Naive thymus-derived CD4-positive, alpha-beta T cell (primary cell): ENCODE results near the gene TIAM1. TPM values are rescaled to one million over a fixed set of nuclear protein-coding genes. Genes with fewer than 3 reads are reported as not detected.

ENCODE experiments used
- ATAC-seq: fragments of 150-1000 bp; cut with Tn5 transposase; 2 replicates; pipeline ENCODE4 v1.10.0; 2021; ENCODE audit warnings: mild to moderate bottlenecking, moderate library complexity
- CTCF ChIA-PET: fragments of 350-600 bp; sonication (Branson Sonifier 250); formaldehyde crosslinking; loops from one replicate; lab custom pipeline; 2021; ENCODE audit warnings: antibody characterized with exemption; lab: Charles Lee
- POLR2A ChIA-PET: fragments of 350-600 bp; sonication (Branson Sonifier 250); formaldehyde crosslinking; loops from one replicate; lab custom pipeline; 2021; ENCODE audit warnings: antibody characterized with exemption, inconsistent platforms; lab: Charles Lee
- DNase-seq, 9 donors: peaks; one replicate each; pipeline versions ENCODE4 v3.0.0 to v3.0.0-alpha.2; 2020 to 2022; ENCODE audit warnings: mixed read lengths in 1 of 9
- H3K27ac ChIP-seq: one replicate; pipeline ENCODE4 v1.7.0; 2013; ENCODE audit warnings: mild to moderate bottlenecking, low read depth, low read length, moderate library complexity
- H3K27me3 ChIP-seq, 2 donors: one replicate each; pipeline ENCODE4 v1.7.0; 2013; ENCODE audit warnings: low read length in 2 of 2, mild to moderate bottlenecking in 2 of 2, moderate library complexity in 2 of 2; ENCODE audit not compliant: control insufficient read depth in 2 of 2, insufficient read depth in 2 of 2
- H3K36me3 ChIP-seq, 3 experiments: 1 replicate in 2 of 3; 2 replicates in 1 of 3; pipeline ENCODE4 v1.7.0; 2013; ENCODE audit warnings: low read length in 3 of 3, mild to moderate bottlenecking in 3 of 3, moderate library complexity in 1 of 3; ENCODE audit not compliant: insufficient read depth in 3 of 3, control insufficient read depth in 2 of 3
- H3K4me1 ChIP-seq, 2 donors: one replicate each; pipeline ENCODE4 v1.7.0; 2013; ENCODE audit warnings: low read length in 2 of 2, mild to moderate bottlenecking in 2 of 2, moderate library complexity in 1 of 2; ENCODE audit not compliant: control insufficient read depth in 2 of 2, insufficient read depth in 2 of 2
- H3K4me3 ChIP-seq: 2 replicates; pipeline ENCODE4 v1.7.0; 2013; ENCODE audit warnings: mild to moderate bottlenecking, low read length
- H3K9me3 ChIP-seq, 3 experiments: 1 replicate in 2 of 3; 2 replicates in 1 of 3; pipeline ENCODE4 v1.7.0; 2013; ENCODE audit warnings: low read length in 3 of 3; ENCODE audit not compliant: control insufficient read depth in 2 of 3
- H3K27ac Mint-ChIP-seq, 9 donors: one replicate each; pipeline ENCODE4 v1.8.0; 2020 to 2022; ENCODE audit warnings: mixed read lengths in 9 of 9, mild to moderate bottlenecking in 8 of 9, moderate library complexity in 5 of 9, inconsistent platforms in 2 of 9
- H3K27me3 Mint-ChIP-seq, 5 donors: one replicate each; pipeline ENCODE4 v1.8.0; 2021 to 2022; ENCODE audit warnings: mixed read lengths in 5 of 5, mild to moderate bottlenecking in 1 of 5
- H3K36me3 Mint-ChIP-seq, 5 donors: one replicate each; pipeline ENCODE4 v1.8.0; 2020 to 2022; ENCODE audit warnings: mixed read lengths in 5 of 5, mild to moderate bottlenecking in 3 of 5, inconsistent platforms in 1 of 5
- H3K4me1 Mint-ChIP-seq, 7 donors: one replicate each; pipeline ENCODE4 v1.8.0; 2020 to 2022; ENCODE audit warnings: mixed read lengths in 7 of 7, mild to moderate bottlenecking in 3 of 7, inconsistent platforms in 1 of 7
- H3K4me3 Mint-ChIP-seq, 10 donors: one replicate each; pipeline ENCODE4 v1.8.0; 2020 to 2022; ENCODE audit warnings: mild to moderate bottlenecking in 10 of 10, mixed read lengths in 10 of 10, moderate library complexity in 6 of 10, inconsistent platforms in 2 of 10
- H3K9me3 Mint-ChIP-seq, 11 donors: one replicate each; pipeline ENCODE4 v1.8.0; 2020 to 2022; ENCODE audit warnings: mixed read lengths in 11 of 11, mild to moderate bottlenecking in 4 of 11, inconsistent platforms in 1 of 11, moderate library complexity in 1 of 11
- intact Hi-C, 2 donors: fragments of 100-400 bp; cut with micrococcal nuclease; formaldehyde crosslinking; loops; one replicate each; pipeline ENCODE4 v1.15.1; 2023
- polyA plus RNA-seq, 2 donors: library from polyadenylated mRNA; unstranded; fragments of 300-500 nt; fragmentation: Illumina TruSeq; gene quantifications; one replicate each; pipeline ENCODE4 v1.2.3, GENCODE V29; 2021
- total RNA-seq, 6 experiments: library from RNA in 5 of 6; stranded (reverse) in 5 of 6; gene quantifications; 1 replicate in 5 of 6; 2 replicates in 1 of 6; pipeline ENCODE4 v1.2.3 and lab custom pipeline; 2021 to 2026

Gene TIAM1
- total and polyA plus RNA-seq, 7 experiments from 2014 or later = 24.8 to 103 (median 73.9) TPM

- POLR2A ChIA-PET = interaction anchor here (1.4 kb wide), 1 partner anchor 75 kb away, joined by 3 read pairs; no protein-coding TSS in a partner anchor
- peaks cover 0 to 15% (median 8%) of the 10 kb centered on the region in 7 donors for H3K4me1 Mint-ChIP-seq
- no peaks in the 10 kb centered on the region for H3K4me1 ChIP-seq
These were observed 233.0 kb downstream of the TIAM1 start for GRCh38 chr21:31111093-31111492.

GRCh38 chr21:31110430-31110829 lies 233.6 kb downstream of the TIAM1 start:
- Mint-ChIP-seq H3K4me3 (no peak overlapping the region), H3K36me3 (peaks cover 2 to 17% (median 11%) of the 10 kb centered on the region in 5 donors), H3K4me1 (peaks cover 1 to 12% (median 6%) of the 10 kb centered on the region in 7 donors), H3K27me3 (no peaks in the 10 kb centered on the region), H3K27ac (no peak overlapping the region), H3K9me3 (peaks cover 0 to 3% (median 0%) of the 10 kb centered on the region in 11 donors)
- intact Hi-C loops = no loop called here
- DNase-seq = no peak
- Histone ChIP-seq H3K27ac (no peak overlapping the region), H3K27me3 (no peaks in the 10 kb centered on the region), H3K9me3 (no peaks in the 10 kb centered on the region), H3K4me3 (no peak overlapping the region), H3K4me1 (no peaks in the 10 kb centered on the region), H3K36me3 (no peaks in the 10 kb centered on the region)
- ChIA-PET CTCF (interaction anchor here (1.2 to 4.4 kb wide), 2 partner anchors 31 to 71 kb away, joined by 3 to 21 read pairs; no protein-coding TSS in a partner anchor), POLR2A (interaction anchor here (1.4 kb wide), 1 partner anchor 75 kb away, joined by 3 read pairs; no protein-coding TSS in a partner anchor)
- no peak for ATAC-seq

More at GRCh38 chr21:31111093-31111492, 233.0 kb downstream of the TIAM1 start:
- H3K4me3 Mint-ChIP-seq = no peak overlapping the region
- CTCF ChIA-PET = interaction anchor here (1.0 to 4.4 kb wide), 4 partner anchors 11 to 469 kb away, joined by 3 to 21 read pairs (median 4); no protein-coding TSS in a partner anchor
- Histone ChIP-seq H3K27me3 (no peaks in the 10 kb centered on the region), H3K36me3 (no peaks in the 10 kb centered on the region), H3K9me3 (no peaks in the 10 kb centered on the region), H3K27ac (no peak overlapping the region), H3K4me3 (no peak overlapping the region)
- no peaks in the 10 kb centered on the region for H3K27me3 Mint-ChIP-seq
- peaks cover 0 to 11% (median 4%) of the 10 kb centered on the region in 5 donors for H3K36me3 Mint-ChIP-seq
- ATAC-seq = no peak
- peaks cover 0 to 3% (median 0%) of the 10 kb centered on the region in 11 donors for H3K9me3 Mint-ChIP-seq
- DNase-seq = no peak
- intact Hi-C loops = no loop called here
- H3K27ac Mint-ChIP-seq = no peak overlapping the region

GRCh38 chr21:31107871-31108270 lies 236.2 kb downstream of the TIAM1 start:
- H3K9me3 Mint-ChIP-seq = peaks cover 0 to 10% (median 0%) of the 10 kb centered on the region in 11 donors
- no peak overlapping the region for H3K4me3 Mint-ChIP-seq
- H3K4me1 Mint-ChIP-seq = peaks cover 17 to 35% (median 25%) of the 10 kb centered on the region in 7 donors
- no peak overlapping the region for H3K27ac ChIP-seq
- H3K4me1 ChIP-seq = peaks cover 5 to 12% of the 10 kb centered on the region in 2 donors
- no peaks in the 10 kb centered on the region for H3K9me3 ChIP-seq
- H3K4me3 ChIP-seq = no peak overlapping the region
- ATAC-seq = peak; percentile 66
- H3K27ac Mint-ChIP-seq = peak overlapping the region in 5 of 9 donors; percentile 0 to 73 (median 22)
- POLR2A ChIA-PET = interaction anchor here (0.5 kb wide), 1 partner anchor 488 kb away, joined by 4 read pairs; no protein-coding TSS in a partner anchor
- DNase-seq = no peak
- CTCF ChIA-PET = interaction anchor here (1.0 to 4.4 kb wide), 4 partner anchors 8 to 469 kb away, joined by 3 to 21 read pairs (median 4); no protein-coding TSS in a partner anchor
- no peaks in the 10 kb centered on the region for H3K36me3 ChIP-seq
- H3K27me3 Mint-ChIP-seq = no peaks in the 10 kb centered on the region
- intact Hi-C loops = loop anchor here in 1 of 2 donors (2.0 kb wide), 1 partner anchor 73 kb away; no protein-coding TSS in a partner anchor
- H3K36me3 Mint-ChIP-seq = peaks cover 14 to 28% (median 25%) of the 10 kb centered on the region in 5 donors
- H3K27me3 ChIP-seq = no peaks in the 10 kb centered on the region

GRCh38 chr21:31107176-31107785 lies 236.8 kb downstream of the TIAM1 start:
- Mint-ChIP-seq H3K27me3 (no peaks in the 10 kb centered on the region), H3K4me1 (peaks cover 20 to 40% (median 31%) of the 10 kb centered on the region in 7 donors), H3K4me3 (no peak overlapping the region), H3K36me3 (peaks cover 14 to 28% (median 25%) of the 10 kb centered on the region in 5 donors), H3K27ac (peak overlapping the region in 3 of 9 donors; percentile 0 to 18 (median 4)), H3K9me3 (peaks cover 0 to 10% (median 0%) of the 10 kb centered on the region in 11 donors)
- DNase-seq (no peak), ATAC-seq (no peak)
- H3K27me3 ChIP-seq = no peaks in the 10 kb centered on the region
- H3K4me1 ChIP-seq = peaks cover 5 to 17% of the 10 kb centered on the region in 2 donors
- no peak overlapping the region for H3K27ac ChIP-seq
- no peaks in the 10 kb centered on the region for H3K36me3 ChIP-seq
- intact Hi-C loops = no loop called here
- POLR2A ChIA-PET = interaction anchor here (0.5 kb wide), 1 partner anchor 488 kb away, joined by 4 read pairs; no protein-coding TSS in a partner anchor
- CTCF ChIA-PET = interaction anchor here (1.0 to 1.1 kb wide), 2 partner anchors 8 to 36 kb away, joined by 4 read pairs; no protein-coding TSS in a partner anchor
- no peaks in the 10 kb centered on the region for H3K9me3 ChIP-seq
- no peak overlapping the region for H3K4me3 ChIP-seq

- Histone ChIP-seq H3K36me3 (no peaks in the 10 kb centered on the region), H3K27me3 (no peaks in the 10 kb centered on the region), H3K4me1 (peaks cover 5 to 20% of the 10 kb centered on the region in 2 donors), H3K27ac (no peak overlapping the region), H3K9me3 (no peaks in the 10 kb centered on the region), H3K4me3 (no peak overlapping the region)
- peak overlapping the region in 8 of 9 donors; percentile 8 to 62 (median 46) for H3K27ac Mint-ChIP-seq
- peaks cover 16 to 48% (median 40%) of the 10 kb centered on the region in 7 donors for H3K4me1 Mint-ChIP-seq
- CTCF ChIA-PET = interaction anchor here (2.4 to 2.5 kb wide), 2 partner anchors 29 to 77 kb away, joined by 7 to 8 read pairs; no protein-coding TSS in a partner anchor
- peaks cover 14 to 28% (median 25%) of the 10 kb centered on the region in 5 donors for H3K36me3 Mint-ChIP-seq
- peaks cover 0 to 10% (median 0%) of the 10 kb centered on the region in 11 donors for H3K9me3 Mint-ChIP-seq
- POLR2A ChIA-PET = interaction anchor here (0.6 to 3.3 kb wide), 5 partner anchors 44 to 1624 kb away, joined by 3 to 19 read pairs (median 3); no protein-coding TSS in a partner anchor
- ATAC-seq (no peak), DNase-seq (no peak)
- no peaks in the 10 kb centered on the region for H3K27me3 Mint-ChIP-seq
- intact Hi-C loops = loop anchor here in 1 of 2 donors (1.0 kb wide), 1 partner anchor 77 kb away; no protein-coding TSS in a partner anchor
- H3K4me3 Mint-ChIP-seq = peak overlapping the region in 6 of 10 donors; percentile 14 to 56 (median 32)
These were observed 240.3 kb downstream of the TIAM1 start for GRCh38 chr21:31103571-31104265.

DNA sequence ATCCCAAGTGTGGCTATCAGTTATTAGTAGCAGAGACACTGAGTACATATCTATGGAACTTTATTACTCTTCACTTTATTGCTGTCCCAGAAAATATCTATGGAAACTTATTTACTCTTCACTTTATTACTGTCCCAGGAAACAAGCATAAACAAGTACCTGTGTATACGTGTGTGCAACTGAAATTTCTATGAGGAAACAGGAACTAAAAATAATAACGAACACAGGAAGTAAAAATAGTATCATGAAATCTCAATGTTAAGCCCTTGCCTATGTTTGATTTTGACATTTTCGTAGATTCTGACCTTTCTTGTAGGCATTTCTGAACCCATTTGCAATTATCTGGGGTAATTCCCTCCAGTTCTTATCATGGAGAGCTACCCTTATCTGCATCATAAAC lies 240.9 kb downstream of the TIAM1 start:
- peaks cover 14 to 28% (median 25%) of the 10 kb centered on the region in 5 donors for H3K36me3 Mint-ChIP-seq
- H3K4me3 Mint-ChIP-seq = peak overlapping the region in 9 of 10 donors; percentile 0 to 56 (median 24)
- ChIA-PET CTCF (interaction anchor here (2.4 to 2.5 kb wide), 2 partner anchors 29 to 77 kb away, joined by 7 to 8 read pairs; no protein-coding TSS in a partner anchor), POLR2A (interaction anchor here (0.6 to 3.3 kb wide), 4 partner anchors 44 to 92 kb away, joined by 3 to 19 read pairs (median 3); no protein-coding TSS in a partner anchor)
- H3K4me1 Mint-ChIP-seq = peaks cover 19 to 51% (median 43%) of the 10 kb centered on the region in 7 donors
- peaks cover 0 to 10% (median 0%) of the 10 kb centered on the region in 11 donors for H3K9me3 Mint-ChIP-seq
- peak overlapping the region in 8 of 9 donors; percentile 8 to 82 (median 50) for H3K27ac Mint-ChIP-seq
- ATAC-seq (no peak), DNase-seq (no peak)
- Histone ChIP-seq H3K27ac (no peak overlapping the region), H3K36me3 (no peaks in the 10 kb centered on the region), H3K4me3 (no peak overlapping the region), H3K27me3 (no peaks in the 10 kb centered on the region), H3K4me1 (peaks cover 5 to 24% of the 10 kb centered on the region in 2 donors), H3K9me3 (no peaks in the 10 kb centered on the region)
- intact Hi-C loops = loop anchor here in 1 of 2 donors (1.0 kb wide), 1 partner anchor 77 kb away; no protein-coding TSS in a partner anchor
- no peaks in the 10 kb centered on the region for H3K27me3 Mint-ChIP-seq
